PC-3 (cell line): ENCODE measurements around the gene ARHGAP24. TPM values are rescaled to one million over a fixed set of nuclear protein-coding genes. Genes with fewer than 3 reads are reported as not detected.

Experiments
- ATAC-seq: fragments of 200-7000 bp; cut with Tn5 transposase; 2 replicates; pipeline ENCODE4 v1.9.1; 2020; ENCODE audit warnings: mild to moderate bottlenecking, moderate library complexity
- BruUV-seq: library from RNA; stranded (reverse); fragments of 400-500 nt; replicated peaks from 2 replicates; lab custom pipeline; 2021; lab: Mats Ljungman, UMichigan
- CTCF ChIA-PET: fragments of 300-600 bp; sonication (Branson Sonifier 250); formaldehyde crosslinking; loops from one replicate; lab custom pipeline; 2022; ENCODE audit warnings: antibody characterized with exemption; lab: Charles Lee
- POLR2A ChIA-PET: fragments of 300-600 bp; sonication (Branson Sonifier 250); formaldehyde crosslinking; loops from one replicate; lab custom pipeline; 2022; ENCODE audit warnings: antibody characterized with exemption; ENCODE audit not compliant: unreplicated experiment; lab: Charles Lee
- DNase-seq: peaks from one replicate; pipeline ENCODE4 v3.0.0-alpha.2; 2015
- H2AFZ ChIP-seq: fragments of 300-600 bp; sonication (generic); 2 replicates; pipeline ENCODE4 v1.6.0; 2016; ENCODE audit warnings: antibody characterized with exemption, low read length
- H3F3A ChIP-seq: fragments of 300-600 bp; sonication (generic); one replicate; pipeline ENCODE4 v1.6.0; 2017; ENCODE audit warnings: antibody characterized with exemption, low read length, control low read depth, mild to moderate bottlenecking; ENCODE audit not compliant: unreplicated experiment
- H3K27ac ChIP-seq: fragments of 300-600 bp; sonication (generic); 2 replicates; pipeline ENCODE4 v1.5.1; 2016; ENCODE audit warnings: mild to moderate bottlenecking, low read length
- H3K27me3 ChIP-seq: fragments of 300-600 bp; sonication (generic); 2 replicates; pipeline ENCODE4 v1.6.1; 2016; ENCODE audit warnings: low read length, mixed read lengths
- H3K36me3 ChIP-seq: fragments of 300-600 bp; sonication (generic); 2 replicates; pipeline ENCODE4 v1.6.1; 2016; ENCODE audit warnings: low read depth, mixed run types, low read length, mixed read lengths
- H3K4me1 ChIP-seq: fragments of 300-600 bp; sonication (generic); 2 replicates; pipeline ENCODE4 v1.5.1; 2016; ENCODE audit warnings: low read length; ENCODE audit not compliant: insufficient read depth
- H3K4me2 ChIP-seq: fragments of 300-600 bp; sonication (generic); 2 replicates; pipeline ENCODE4 v1.6.0; 2016; ENCODE audit warnings: low read length
- H3K4me3 ChIP-seq: fragments of 300-600 bp; sonication (generic); 2 replicates; pipeline ENCODE4 v1.5.1; 2016; ENCODE audit warnings: mild to moderate bottlenecking, low read length, mixed read lengths
- H3K79me2 ChIP-seq: fragments of 300-600 bp; sonication (generic); 2 replicates; pipeline ENCODE4 v1.6.1; 2017; ENCODE audit warnings: low read length, mixed read lengths
- H3K9ac ChIP-seq: fragments of 300-600 bp; sonication (generic); 2 replicates; pipeline ENCODE4 v1.6.0; 2016; ENCODE audit warnings: mild to moderate bottlenecking, low read length
- H3K9me2 ChIP-seq: fragments of 300-600 bp; sonication (generic); replicated peaks from 2 replicates; pipeline ENCODE4 v1.6.1; 2016; ENCODE audit warnings: mixed run types, low read length, mixed read lengths
- H3K9me3 ChIP-seq: fragments of 300-600 bp; sonication (generic); 2 replicates; pipeline ENCODE4 v1.6.1; 2016; ENCODE audit warnings: low read length, mixed read lengths
- H4K20me1 ChIP-seq: fragments of 300-600 bp; sonication (generic); 2 replicates; pipeline ENCODE4 v1.6.1; 2016; ENCODE audit warnings: low read length, mixed read lengths
- CTCF ChIP-seq: fragments of 300-600 bp; sonication (generic); conservative IDR thresholded peaks from 2 replicates; pipeline ENCODE4 v1.5.1; 2017; ENCODE audit warnings: antibody characterized with exemption, low read depth, mild to moderate bottlenecking, low read length
- EZH2 ChIP-seq: fragments of 300-600 bp; sonication (generic); IDR thresholded peaks from one replicate; pipeline ENCODE4 v1.6.1; 2017; ENCODE audit warnings: antibody characterized with exemption, mild to moderate bottlenecking, low read length; ENCODE audit not compliant: unreplicated experiment
- EZH2phosphoT487 ChIP-seq: fragments of 300-600 bp; sonication (generic); IDR thresholded peaks from 2 replicates; pipeline ENCODE4 v1.6.1; 2018; ENCODE audit warnings: mild to moderate bottlenecking, antibody characterized with exemption, low read length, borderline replicate concordance
- intact Hi-C: fragments of 100-400 bp; cut with micrococcal nuclease; formaldehyde crosslinking; loops from 2 replicates; pipeline ENCODE4 v1.9.0; 2023
- total RNA-seq: library from RNA; depleted of rRNA; stranded (reverse); fragments of >200 nt; gene quantifications from 2 replicates; pipeline ENCODE4 v1.2.3, GENCODE V29; 2014

ARHGAP24 gene
- total RNA-seq, 1 experiment from 2014 or later = 7.4 TPM

- TF ChIP-seq EZH2phosphoT487 (no peak), EZH2 (no peak), CTCF (no peak)
- no peak overlapping the region; the same call in 1 of the 2 replicates for H2AFZ ChIP-seq
- H4K20me1 ChIP-seq = no peaks in the 10 kb centered on the region
- H3K4me1 ChIP-seq = peaks cover 40% of the 10 kb centered on the region
- no peaks in the 10 kb centered on the region for H3K9me2 ChIP-seq
- no peak overlapping the region; the same call in 1 of the 2 replicates for H3K9ac ChIP-seq
- H3F3A ChIP-seq = peaks cover 12% of the 10 kb centered on the region
- DNase-seq (peak; percentile 84), ATAC-seq (peak; percentile 48)
- H3K4me2 ChIP-seq = peak overlapping the region; percentile 83
- no TSS peak for BruUV-seq
- ChIA-PET POLR2A (no interaction called here), CTCF (interaction anchor here (0.6 to 0.8 kb wide), 2 partner anchors 22 to 236 kb away, joined by 3 read pairs; partner anchors contain the start of gene ARHGAP24)
- H3K9me3 ChIP-seq = no peaks in the 10 kb centered on the region
- H3K27ac ChIP-seq = peak overlapping the region; percentile 78
- no peaks in the 10 kb centered on the region for H3K27me3 ChIP-seq
- peak overlapping the region; percentile 59; the same call in 1 of the 2 replicates for H3K4me3 ChIP-seq
- intact Hi-C loops = no loop called here
- H3K79me2 ChIP-seq = no peaks in the 10 kb centered on the region
- H3K36me3 ChIP-seq = no peaks in the 10 kb centered on the region
Measured at GRCh38 chr4:85496933-85497332, 22.0 kb downstream of the ARHGAP24 start.

- ChIA-PET POLR2A (no interaction called here), CTCF (no interaction called here)
Measured at GRCh38 chr4:85498068-85498733, 23.3 kb downstream of the ARHGAP24 start.

More at GRCh38 chr4:85498068-85498733, 23.3 kb downstream of the ARHGAP24 start:
- peak overlapping the region; percentile 78 for H3K27ac ChIP-seq
- H3K27me3 ChIP-seq = no peaks in the 10 kb centered on the region
- peaks cover 40% of the 10 kb centered on the region for H3K4me1 ChIP-seq
- no TSS peak for BruUV-seq
- no peaks in the 10 kb centered on the region for H3K9me3 ChIP-seq
- H3K4me3 ChIP-seq = no peak overlapping the region
- H4K20me1 ChIP-seq = no peaks in the 10 kb centered on the region
- peak overlapping the region; percentile 32; the same call in 1 of the 2 replicates for H3K9ac ChIP-seq
- peak overlapping the region; percentile 49 for H2AFZ ChIP-seq
- no peaks in the 10 kb centered on the region for H3K9me2 ChIP-seq
- peak; percentile 73 for DNase-seq
- peaks cover 12% of the 10 kb centered on the region for H3F3A ChIP-seq
- no peaks in the 10 kb centered on the region for H3K36me3 ChIP-seq
- H3K4me2 ChIP-seq = peak overlapping the region; percentile 83
- peak; percentile 68 for ATAC-seq
- intact Hi-C loops = no loop called here
- H3K79me2 ChIP-seq = no peaks in the 10 kb centered on the region
- no peak for TF ChIP-seq CTCF
- TF ChIP-seq EZH2phosphoT487 = no peak
- no peak for TF ChIP-seq EZH2
